A673 (cell line): ENCODE data around the gene HK3. TPM values are rescaled to one million over a fixed set of nuclear protein-coding genes. Genes with fewer than 3 reads are reported as not detected.

ENCODE experiments used
- BruUV-seq: library from RNA; stranded (reverse); fragments of 400-500 nt; replicated peaks from 2 replicates; lab custom pipeline; 2021; lab: Mats Ljungman, UMichigan
- CTCF ChIA-PET: fragments of 300-600 bp; sonication (Branson Sonifier 250); formaldehyde crosslinking; loops from one replicate; lab custom pipeline; 2022; ENCODE audit warnings: antibody characterized with exemption; lab: Charles Lee
- POLR2A ChIA-PET: fragments of 300-600 bp; sonication (Branson Sonifier 250); formaldehyde crosslinking; loops from one replicate; lab custom pipeline; 2022; ENCODE audit warnings: antibody characterized with exemption; ENCODE audit not compliant: low non-redundant PET; lab: Charles Lee
- DNase-seq: peaks from one replicate; pipeline ENCODE4 v3.0.0-alpha.2; 2015; ENCODE audit warnings: low spot score
- H3K27ac ChIP-seq: fragments of 200-600 bp; sonication (generic); 2 replicates; pipeline ENCODE4 v1.5.1; 2016; ENCODE audit warnings: mixed run types, low read depth, mild to moderate bottlenecking, mixed read lengths, antibody characterized with exemption, low read length; ENCODE audit not compliant: poor library complexity, severe bottlenecking
- H3K27me3 ChIP-seq: fragments of 200-600 bp; sonication (generic); replicated peaks from 2 replicates; pipeline ENCODE4 v1.6.1; 2017; ENCODE audit warnings: mixed run types, low read depth, mild to moderate bottlenecking, mixed read lengths, antibody characterized with exemption, low read length; ENCODE audit not compliant: insufficient read depth, poor library complexity
- H3K36me3 ChIP-seq: fragments of 200-600 bp; sonication (generic); 2 replicates; pipeline ENCODE4 v1.6.1; 2016; ENCODE audit warnings: mixed run types, mild to moderate bottlenecking, mixed read lengths, antibody characterized with exemption, low read length; ENCODE audit not compliant: insufficient read depth, poor library complexity, severe bottlenecking
- H3K4me1 ChIP-seq: fragments of 200-600 bp; sonication (generic); 2 replicates; pipeline ENCODE4 v1.6.1; 2017; ENCODE audit warnings: mixed run types, mild to moderate bottlenecking, mixed read lengths, antibody characterized with exemption, low read length; ENCODE audit not compliant: insufficient read depth, poor library complexity, severe bottlenecking
- H3K4me3 ChIP-seq: fragments of 200-600 bp; sonication (generic); 2 replicates; pipeline ENCODE4 v1.5.1; 2016; ENCODE audit warnings: low read depth, mixed run types, mild to moderate bottlenecking, mixed read lengths, low read length; ENCODE audit not compliant: poor library complexity, severe bottlenecking
- H3K9me3 ChIP-seq: fragments of 200-600 bp; sonication (generic); 2 replicates; pipeline ENCODE4 v1.6.1; 2016; ENCODE audit warnings: mixed run types, low read depth, mild to moderate bottlenecking, mixed read lengths, antibody characterized with exemption, low read length; ENCODE audit not compliant: poor library complexity, severe bottlenecking
- EZH2 ChIP-seq: fragments of 200-600 bp; sonication (generic); IDR thresholded peaks from 2 replicates; pipeline ENCODE4 v1.6.1; 2017; ENCODE audit warnings: borderline replicate concordance, low read depth, mild to moderate bottlenecking, mixed read lengths, antibody characterized with exemption, low read length; ENCODE audit not compliant: poor library complexity, severe bottlenecking
- intact Hi-C: fragments of 100-400 bp; cut with micrococcal nuclease; formaldehyde crosslinking; loops from one replicate; pipeline ENCODE4 v1.10.0; 2022; ENCODE audit not compliant: unreplicated experiment
- total RNA-seq: library from RNA; stranded (reverse); gene quantifications from 2 replicates; pipeline ENCODE4 v1.2.3, GENCODE V29; 2021
- TF ChIP-seq, protein P1 (sequence below): fragments of 300-800, 200-600 bp; sonication (generic); conservative IDR thresholded peaks from 2 replicates; pipeline ENCODE4 v1.5.1; 2017; ENCODE audit warnings: low read depth, mild to moderate bottlenecking, antibody characterized with exemption, low read length, moderate library complexity, mixed read lengths

HK3 gene
- total RNA-seq, 1 experiment from 2014 or later: 0.84 TPM

DNA sequence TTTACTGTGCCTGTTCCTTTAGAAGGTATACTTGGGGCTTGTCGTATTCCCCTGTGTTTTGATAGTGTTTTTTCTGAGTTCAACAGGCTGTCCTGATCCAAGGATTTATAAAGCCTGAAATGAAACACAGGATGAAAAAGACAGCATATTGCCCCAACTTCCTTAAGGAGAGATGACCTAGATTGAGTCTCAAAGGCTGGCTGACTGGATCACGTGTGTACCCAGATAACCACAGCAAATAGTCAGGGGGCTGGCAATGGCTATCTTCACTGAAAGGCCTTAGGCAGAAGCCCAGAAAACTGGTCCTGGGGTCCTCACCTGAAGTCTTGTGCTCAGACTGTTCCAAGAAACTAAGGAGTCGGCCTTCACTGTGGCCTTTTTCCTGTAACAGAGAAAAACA, 7.7 kb upstream of the HK3 start:
- BruUV-seq: no TSS peak
- Histone ChIP-seq H3K4me1 (no peaks in the 10 kb centered on the region), H3K27ac (no peak overlapping the region), H3K4me3 (no peak overlapping the region), H3K27me3 (no peaks in the 10 kb centered on the region), H3K36me3 (peaks cover 52% of the 10 kb centered on the region), H3K9me3 (no peaks in the 10 kb centered on the region)
- intact Hi-C loops: no loop called here
- ChIA-PET POLR2A (no interaction called here), CTCF (no interaction called here)
- DNase-seq: no peak
- TF ChIP-seq, protein P1, sequence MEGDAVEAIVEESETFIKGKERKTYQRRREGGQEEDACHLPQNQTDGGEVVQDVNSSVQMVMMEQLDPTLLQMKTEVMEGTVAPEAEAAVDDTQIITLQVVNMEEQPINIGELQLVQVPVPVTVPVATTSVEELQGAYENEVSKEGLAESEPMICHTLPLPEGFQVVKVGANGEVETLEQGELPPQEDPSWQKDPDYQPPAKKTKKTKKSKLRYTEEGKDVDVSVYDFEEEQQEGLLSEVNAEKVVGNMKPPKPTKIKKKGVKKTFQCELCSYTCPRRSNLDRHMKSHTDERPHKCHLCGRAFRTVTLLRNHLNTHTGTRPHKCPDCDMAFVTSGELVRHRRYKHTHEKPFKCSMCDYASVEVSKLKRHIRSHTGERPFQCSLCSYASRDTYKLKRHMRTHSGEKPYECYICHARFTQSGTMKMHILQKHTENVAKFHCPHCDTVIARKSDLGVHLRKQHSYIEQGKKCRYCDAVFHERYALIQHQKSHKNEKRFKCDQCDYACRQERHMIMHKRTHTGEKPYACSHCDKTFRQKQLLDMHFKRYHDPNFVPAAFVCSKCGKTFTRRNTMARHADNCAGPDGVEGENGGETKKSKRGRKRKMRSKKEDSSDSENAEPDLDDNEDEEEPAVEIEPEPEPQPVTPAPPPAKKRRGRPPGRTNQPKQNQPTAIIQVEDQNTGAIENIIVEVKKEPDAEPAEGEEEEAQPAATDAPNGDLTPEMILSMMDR: no peak
- no peak for TF ChIP-seq EZH2

DNA sequence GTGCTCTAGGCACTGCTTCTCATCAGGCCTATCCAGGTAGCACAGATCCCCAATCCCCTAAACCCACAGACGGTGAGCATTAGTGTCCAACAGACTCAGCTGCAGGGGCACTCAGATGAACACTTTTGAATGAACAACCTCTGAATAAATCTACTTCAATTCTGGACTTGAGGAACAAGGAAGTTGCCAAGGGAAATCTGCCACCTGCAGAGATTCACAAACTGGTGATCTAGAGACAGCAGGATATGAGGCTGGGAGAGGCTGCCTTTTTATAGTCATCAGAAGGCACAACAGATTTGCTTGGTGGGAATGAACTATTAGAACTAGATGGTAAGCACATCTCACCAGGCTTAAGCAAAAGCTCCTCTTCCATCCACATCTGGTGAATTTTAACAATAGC, 7.0 kb upstream of the HK3 start:
- no peak for DNase-seq
- TF ChIP-seq, protein P1: no peak
- TF ChIP-seq EZH2: no peak
- no peak overlapping the region for H3K27ac ChIP-seq
- H3K4me1 ChIP-seq: no peaks in the 10 kb centered on the region
- no peak overlapping the region for H3K4me3 ChIP-seq
- H3K27me3 ChIP-seq: no peaks in the 10 kb centered on the region
- BruUV-seq: no TSS peak
- H3K9me3 ChIP-seq: no peaks in the 10 kb centered on the region
- ChIA-PET CTCF (no interaction called here), POLR2A (no interaction called here)
- H3K36me3 ChIP-seq: peaks cover 52% of the 10 kb centered on the region
- intact Hi-C loops: no loop called here

DNA sequence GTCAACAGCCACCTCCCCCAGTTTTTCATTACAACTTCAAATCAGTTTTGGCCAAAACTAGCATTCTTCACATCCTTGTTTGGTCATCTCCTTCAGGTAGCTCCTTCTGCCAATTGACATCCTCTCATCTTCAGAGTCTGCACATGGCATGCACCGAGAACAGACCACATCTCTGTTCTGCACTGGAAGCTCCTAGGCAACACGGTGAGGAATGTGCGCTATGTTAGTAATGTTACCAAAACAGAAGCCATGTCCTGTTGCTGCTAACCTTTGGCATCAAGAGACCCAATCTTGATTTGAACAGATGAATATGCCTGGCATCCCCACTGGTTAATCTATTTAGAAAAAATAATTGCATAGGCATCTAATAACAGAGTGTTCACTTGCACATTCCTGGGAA, 5.1 kb upstream of the HK3 start:
- POLR2A ChIA-PET: no interaction called here
- Histone ChIP-seq H3K4me1 (no peaks in the 10 kb centered on the region), H3K4me3 (no peak overlapping the region), H3K27ac (no peak overlapping the region), H3K27me3 (no peaks in the 10 kb centered on the region), H3K9me3 (no peaks in the 10 kb centered on the region), H3K36me3 (peaks cover 52% of the 10 kb centered on the region)
- CTCF ChIA-PET: no interaction called here
- intact Hi-C loops: no loop called here
- no peak for DNase-seq
- BruUV-seq: no TSS peak
- TF ChIP-seq, protein P1: no peak
- TF ChIP-seq EZH2: no peak
